ENCODE measurements around the gene OR2G6. TPM values are rescaled to one million over a fixed set of nuclear protein-coding genes. Genes with fewer than 3 reads are reported as not detected.
"Not testable (repeated sequence)": the region's sequence is repeated elsewhere in the genome, so short reads cannot be mapped to it uniquely, and the experiment has no call there.

Gene OR2G6
- total RNA-seq, 2 donors from 2014 or later: not detected

DNA sequence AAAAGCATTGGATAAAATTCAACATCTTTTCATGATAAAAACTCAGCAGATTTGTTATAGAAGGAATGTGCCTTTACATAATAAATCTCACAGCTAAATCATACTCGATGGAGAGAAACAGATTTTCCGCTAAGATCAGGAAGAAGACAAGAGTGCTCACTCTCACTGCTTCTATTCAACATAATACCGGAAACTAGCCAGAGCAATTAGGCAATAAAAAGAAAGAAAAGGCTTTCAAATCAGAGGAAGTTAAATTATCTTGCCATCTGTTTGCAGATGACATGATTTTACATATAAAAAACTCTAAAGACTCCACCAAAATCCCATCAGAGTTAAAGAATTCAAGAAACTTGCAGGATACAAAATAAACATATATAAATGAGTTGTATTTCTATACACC, 62.9 kb downstream of the OR2G6 start:
- intact Hi-C loops (cut with DNase I, micrococcal nuclease); ATAC-seq; DNase-seq: not testable (repeated sequence)

DNA sequence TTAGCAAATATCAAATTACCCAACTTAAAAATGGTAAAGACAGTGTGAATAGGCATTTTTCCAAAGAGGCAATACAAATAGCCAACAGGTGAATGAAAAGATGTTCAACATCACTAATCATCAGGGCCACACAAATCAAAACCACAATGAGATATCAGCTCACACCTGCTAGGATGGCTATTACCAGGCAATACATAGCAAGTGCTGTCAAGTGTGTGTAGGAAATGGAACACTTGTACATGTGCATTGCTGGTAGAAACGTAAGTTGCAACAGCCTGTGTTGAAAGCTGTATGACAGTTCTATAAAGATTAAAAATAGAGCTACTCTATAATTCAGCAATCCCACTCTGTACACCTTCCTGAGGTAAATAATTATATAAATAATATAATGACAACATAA, 64.2 kb downstream of the OR2G6 start:
- ATAC-seq; intact Hi-C loops (cut with DNase I, micrococcal nuclease); DNase-seq: not testable (repeated sequence)

DNA sequence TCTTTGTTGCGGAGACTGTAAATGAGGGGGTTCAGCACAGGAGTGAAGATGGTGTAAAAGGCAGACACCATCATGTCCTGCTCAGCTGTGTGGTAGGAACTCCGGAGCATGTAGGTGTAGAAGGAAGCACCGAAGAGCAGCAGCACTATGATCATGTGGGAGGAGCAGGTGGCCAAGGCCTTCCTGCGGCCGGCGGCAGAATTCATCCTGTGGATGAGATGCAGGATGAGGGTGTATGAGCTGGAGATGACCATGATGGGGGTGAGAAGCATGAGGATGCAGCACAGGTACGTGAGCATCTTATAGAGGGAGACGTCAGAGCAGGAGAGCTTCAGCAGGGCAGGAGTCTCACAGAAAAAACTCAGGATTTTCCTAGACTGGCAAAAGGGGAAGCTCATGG, 66.0 kb downstream of the OR2G6 start:
- ATAC-seq; DNase-seq; intact Hi-C loops (cut with DNase I, micrococcal nuclease): not testable (repeated sequence)

DNA sequence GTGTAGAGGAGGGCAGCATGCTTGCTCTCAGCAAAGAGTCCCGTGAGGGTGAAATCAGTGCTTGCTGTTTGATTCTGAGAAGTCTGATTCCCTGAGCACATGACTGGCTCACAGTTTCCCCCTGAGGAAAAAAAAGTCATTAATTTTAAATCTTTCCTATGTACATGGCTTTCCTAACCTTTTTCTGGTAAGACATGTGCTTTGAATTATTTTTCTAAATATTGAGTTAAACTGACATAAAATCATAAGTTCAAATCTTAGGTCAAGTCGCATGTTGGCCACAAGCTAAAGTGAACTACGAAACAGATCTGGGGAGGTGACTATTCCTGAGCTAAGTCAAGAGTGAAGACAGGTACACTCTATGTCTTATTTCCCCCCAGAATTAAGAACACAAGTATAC, 66.8 kb downstream of the OR2G6 start, which contains the start of gene OR2T34:
Gene OR2T34 (minus strand): TSS at position 101 of the 400 bp plus-strand sequence. CDS start 0 bp downstream, at position 101.
- ATAC-seq; DNase-seq; intact Hi-C loops (cut with DNase I, micrococcal nuclease): not testable (repeated sequence)

DNA sequence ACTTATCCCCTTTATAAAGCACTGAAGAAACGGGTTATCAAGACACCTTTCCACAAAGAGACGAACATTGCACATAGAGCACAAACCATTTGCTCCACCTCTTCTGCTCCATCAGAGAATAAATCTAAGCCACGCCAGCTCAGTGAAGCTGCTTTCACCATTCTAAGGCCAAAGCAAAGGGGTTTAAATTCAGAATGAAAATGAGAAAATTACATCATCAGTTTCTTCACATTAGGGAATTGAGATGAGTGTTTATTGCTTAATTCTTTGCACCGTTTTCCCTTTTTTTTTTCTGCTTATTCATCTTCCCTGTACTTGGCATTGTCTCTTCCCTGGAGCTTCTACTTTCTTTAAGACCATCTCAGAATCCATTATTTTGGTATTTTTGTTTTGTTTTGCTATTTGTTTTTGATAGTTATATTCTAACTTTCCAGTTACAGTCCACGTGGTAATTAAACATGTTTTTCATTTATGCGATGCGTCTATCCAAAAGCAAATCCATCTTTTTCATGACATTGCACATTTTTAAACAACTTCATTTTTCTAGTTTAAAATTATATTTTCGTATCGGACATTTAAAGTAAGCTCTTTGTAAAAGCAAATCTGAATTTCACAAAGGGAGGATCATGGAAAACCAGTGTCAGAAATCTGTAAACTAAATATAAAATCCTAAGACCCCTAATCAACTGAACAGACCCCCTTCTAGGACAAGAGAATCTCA, 68.5 kb downstream of the OR2G6 start:
- ATAC-seq: no peak
- intact Hi-C loops (cut with DNase I, micrococcal nuclease): no loop called here

More for the DNA sequence above, 68.5 kb downstream of the OR2G6 start:
- DNase-seq: no peak

Other genes starting within 250 kb of the OR2G6 start
- gene OR2T33, start 230.1 kb upstream of the OR2G6 start, total RNA-seq: not detected
- not detected for gene OR2T12, start 204.6 kb upstream of the OR2G6 start, total RNA-seq
- not detected for gene OR2M7, start 183.5 kb upstream of the OR2G6 start, total RNA-seq
- not detected for gene OR14C36, start 159.3 kb upstream of the OR2G6 start, total RNA-seq
- gene OR2T4, start 146.4 kb upstream of the OR2G6 start, total RNA-seq: not detected
- not detected for gene OR2T6, start 132.3 kb upstream of the OR2G6 start, total RNA-seq
- gene OR2T1, start 105.0 kb upstream of the OR2G6 start, total RNA-seq: not detected
- gene OR2T2, start 62.4 kb upstream of the OR2G6 start, total RNA-seq: not detected
- not detected for gene OR2T3, start 34.7 kb upstream of the OR2G6 start, total RNA-seq
- gene OR2T5, start 19.5 kb upstream of the OR2G6 start, total RNA-seq: not detected
- gene OR2T29, start 54.7 kb downstream of the OR2G6 start, total RNA-seq: not detected
- not detected for gene OR2T34, start 66.7 kb downstream of the OR2G6 start, total RNA-seq
- not detected for gene OR2T10, start 89.6 kb downstream of the OR2G6 start, total RNA-seq
- gene OR2T11, start 127.0 kb downstream of the OR2G6 start, total RNA-seq: not detected
- gene OR2T35, start 137.2 kb downstream of the OR2G6 start, total RNA-seq: not detected
- not detected for gene OR2T27, start 147.5 kb downstream of the OR2G6 start, total RNA-seq
- not detected for gene OR14I1, start 194.7 kb downstream of the OR2G6 start, total RNA-seq
- gene LYPD8, start 247.7 kb downstream of the OR2G6 start, total RNA-seq: 100 to 1,000 TPM; 366 to 407 TPM